ENCODE measurements around the gene ERCC6.

DNA sequence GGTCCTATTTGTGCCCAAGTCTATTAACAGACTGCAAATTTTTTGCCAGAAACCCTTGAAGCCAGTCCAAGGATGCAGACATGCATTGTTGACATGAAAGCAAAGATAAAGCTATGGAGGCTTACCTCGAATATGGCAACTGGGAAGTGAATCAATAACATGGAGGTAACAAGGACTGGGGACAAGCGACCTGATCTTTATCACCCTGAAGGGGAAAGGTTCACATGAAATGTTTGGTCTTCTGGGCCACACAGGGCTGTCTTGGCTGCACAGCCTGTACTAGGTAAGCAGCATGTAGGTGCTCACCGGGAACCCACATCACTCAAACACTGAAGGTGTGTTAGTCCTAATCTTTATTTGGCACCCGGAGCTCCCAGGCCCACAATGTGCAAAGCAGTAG lies 17.9 kb downstream of the ERCC6 start:
- TF ChIP-seq, protein P1, sequence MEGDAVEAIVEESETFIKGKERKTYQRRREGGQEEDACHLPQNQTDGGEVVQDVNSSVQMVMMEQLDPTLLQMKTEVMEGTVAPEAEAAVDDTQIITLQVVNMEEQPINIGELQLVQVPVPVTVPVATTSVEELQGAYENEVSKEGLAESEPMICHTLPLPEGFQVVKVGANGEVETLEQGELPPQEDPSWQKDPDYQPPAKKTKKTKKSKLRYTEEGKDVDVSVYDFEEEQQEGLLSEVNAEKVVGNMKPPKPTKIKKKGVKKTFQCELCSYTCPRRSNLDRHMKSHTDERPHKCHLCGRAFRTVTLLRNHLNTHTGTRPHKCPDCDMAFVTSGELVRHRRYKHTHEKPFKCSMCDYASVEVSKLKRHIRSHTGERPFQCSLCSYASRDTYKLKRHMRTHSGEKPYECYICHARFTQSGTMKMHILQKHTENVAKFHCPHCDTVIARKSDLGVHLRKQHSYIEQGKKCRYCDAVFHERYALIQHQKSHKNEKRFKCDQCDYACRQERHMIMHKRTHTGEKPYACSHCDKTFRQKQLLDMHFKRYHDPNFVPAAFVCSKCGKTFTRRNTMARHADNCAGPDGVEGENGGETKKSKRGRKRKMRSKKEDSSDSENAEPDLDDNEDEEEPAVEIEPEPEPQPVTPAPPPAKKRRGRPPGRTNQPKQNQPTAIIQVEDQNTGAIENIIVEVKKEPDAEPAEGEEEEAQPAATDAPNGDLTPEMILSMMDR (IDR thresholded peaks at IDR 0.05) = no peak
- TF ChIP-seq POLR2A (IDR thresholded peaks at IDR 0.05) = no peak

Data from Peyer's patch (tissue), 4 donors.